Muscle of back (tissue), 13 donors: ENCODE data around the gene CMTM8. TPM values are rescaled to one million over a fixed set of nuclear protein-coding genes. Genes with fewer than 3 reads are reported as not detected.
A peak's percentile ranks its signal among the peaks of the same experiment; 100 is the strongest.
"Not testable (repeated sequence)": the region's sequence is repeated elsewhere in the genome, so short reads cannot be mapped to it uniquely, and the experiment has no call there.

Source experiments
- DNase-seq, 3 donors: peaks; one replicate each; pipeline versions ENCODE4 v3.0.0 to v3.0.0-alpha.2; 2013
- long read RNA-seq, 9 donors: transcript quantifications; one replicate each; lab custom pipeline, GENCODE V29; 2026
- polyA plus RNA-seq, 10 donors: library from polyadenylated mRNA; unstranded; fragments of 120-200 nt; gene quantifications; one replicate each; pipeline ENCODE4 v1.2.1, GENCODE V29; 2013; ENCODE audit not compliant: insufficient read length in 10 of 10

The CMTM8 gene, protein sequence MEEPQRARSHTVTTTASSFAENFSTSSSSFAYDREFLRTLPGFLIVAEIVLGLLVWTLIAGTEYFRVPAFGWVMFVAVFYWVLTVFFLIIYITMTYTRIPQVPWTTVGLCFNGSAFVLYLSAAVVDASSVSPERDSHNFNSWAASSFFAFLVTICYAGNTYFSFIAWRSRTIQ
- 1 to 10 TPM; 1.3 to 3.7 (median 2.5) TPM for polyA plus RNA-seq
- long read RNA-seq, donor 1, partial matches to known transcripts, result 0 of 1 reads
- long read RNA-seq, donor 1, other reads (novel, unspliced or antisense), result 0 of 1 reads
- long read RNA-seq, donor 2, partial matches to known transcripts, result 0 of 1 reads
- long read RNA-seq, donor 2, other reads (novel, unspliced or antisense), result 0 of 1 reads
- long read RNA-seq, donor 3, result 0 reads
- long read RNA-seq, donor 4, result 0 reads
- long read RNA-seq, donor 5, partial matches to known transcripts, result 0 of 1 reads
- long read RNA-seq, donor 5, other reads (novel, unspliced or antisense), result 0 of 1 reads
- long read RNA-seq, donor 6, partial matches to known transcripts, result 0 of 2 reads
- long read RNA-seq, donor 6, other reads (novel, unspliced or antisense), result 0 of 2 reads
- long read RNA-seq, donor 7, partial matches to known transcripts, result 0 of 1 reads
- long read RNA-seq, donor 7, other reads (novel, unspliced or antisense), result 0 of 1 reads
- long read RNA-seq, donor 8, partial matches to known transcripts, result 0 of 1 reads
- long read RNA-seq, donor 8, other reads (novel, unspliced or antisense), result 0 of 1 reads
- long read RNA-seq, donor 9, result 0 reads

DNA sequence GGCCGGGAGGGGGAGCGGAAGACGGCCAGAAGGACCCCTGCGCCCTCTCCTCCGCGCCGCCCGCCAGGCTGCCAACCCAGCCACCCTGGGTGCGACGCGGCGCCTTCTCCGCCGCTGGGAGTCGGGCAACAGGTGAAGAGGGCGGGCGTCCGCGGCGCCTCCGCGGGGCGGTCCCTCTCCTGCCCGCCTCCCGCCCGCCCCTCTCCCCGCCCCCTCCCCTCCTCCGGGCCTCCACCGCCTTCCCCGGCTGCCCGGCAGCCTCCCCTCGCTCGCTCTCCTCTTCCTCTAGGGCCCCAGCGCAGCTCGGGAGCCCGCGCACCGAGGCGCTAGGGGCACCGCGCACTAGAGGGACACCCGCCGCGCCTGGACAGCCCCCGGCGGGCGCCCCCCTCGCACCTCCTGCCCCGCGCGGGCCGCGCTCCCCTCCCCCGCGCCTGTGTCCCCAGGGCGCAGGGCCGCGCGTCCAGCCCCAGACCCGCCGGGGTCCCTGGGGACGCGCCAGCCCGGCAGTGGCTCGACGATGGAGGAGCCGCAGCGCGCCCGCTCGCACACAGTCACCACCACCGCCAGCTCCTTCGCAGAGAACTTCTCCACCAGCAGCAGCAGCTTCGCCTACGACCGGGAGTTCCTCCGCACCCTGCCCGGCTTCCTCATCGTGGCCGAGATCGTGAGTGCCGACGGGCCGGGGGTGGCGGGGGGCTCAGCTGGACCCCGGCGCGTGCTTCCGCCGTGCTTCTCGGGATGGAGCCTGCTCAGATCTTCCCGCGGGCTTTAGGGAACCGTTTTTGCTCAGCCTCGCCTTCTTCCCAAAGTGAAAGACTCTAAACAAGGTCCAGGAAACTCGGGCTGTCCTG is at the start of gene CMTM8:
Gene CMTM8, plus strand, starts transcription at position 228 of the 854 bp plus-strand sequence. Its CDS starts 293 bp downstream, at position 521.
- peak; percentile 25 to 82 (median 53) for DNase-seq

DNA sequence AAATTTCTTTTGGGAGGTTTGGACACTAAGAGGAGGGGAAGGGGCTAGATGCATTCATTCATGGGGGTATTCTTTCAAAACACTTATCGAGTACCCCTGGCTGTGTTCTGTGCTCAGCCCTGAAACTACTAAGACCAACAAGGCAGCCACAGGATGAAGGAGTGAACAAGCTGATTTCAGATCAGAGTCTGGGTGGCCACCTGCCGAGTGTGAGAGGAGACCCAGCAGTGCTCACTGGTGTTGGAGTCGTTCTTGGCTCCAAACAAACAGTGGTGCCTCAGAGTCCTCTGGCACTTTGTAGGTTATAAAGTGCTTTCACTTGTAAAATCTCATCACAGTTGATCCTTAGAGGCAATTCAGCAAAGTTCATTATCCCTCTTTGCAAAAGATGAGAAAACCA is 48.8 kb upstream of the CMTM8 start:
- DNase-seq, result no peak

DNA sequence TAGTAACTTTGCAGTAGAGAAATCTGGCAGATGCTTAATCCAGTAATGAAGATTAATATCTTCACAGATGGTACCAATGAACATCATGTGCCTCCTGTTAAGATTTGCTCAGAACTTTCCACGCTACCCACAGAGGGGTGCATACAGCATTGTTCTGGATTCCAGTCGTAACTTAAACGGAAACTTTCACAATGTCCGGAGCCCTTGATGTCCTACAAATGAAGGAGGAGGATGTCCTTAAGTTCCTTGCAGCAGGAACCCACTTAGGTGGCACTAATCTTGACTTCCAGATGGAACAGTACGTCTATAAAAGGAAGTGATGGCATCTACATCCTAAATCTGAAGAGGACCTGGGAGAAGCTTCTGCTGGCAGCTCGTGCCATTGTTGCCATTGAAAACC is 47.9 kb upstream of the CMTM8 start:
- DNase-seq, result not testable (repeated sequence)

DNA sequence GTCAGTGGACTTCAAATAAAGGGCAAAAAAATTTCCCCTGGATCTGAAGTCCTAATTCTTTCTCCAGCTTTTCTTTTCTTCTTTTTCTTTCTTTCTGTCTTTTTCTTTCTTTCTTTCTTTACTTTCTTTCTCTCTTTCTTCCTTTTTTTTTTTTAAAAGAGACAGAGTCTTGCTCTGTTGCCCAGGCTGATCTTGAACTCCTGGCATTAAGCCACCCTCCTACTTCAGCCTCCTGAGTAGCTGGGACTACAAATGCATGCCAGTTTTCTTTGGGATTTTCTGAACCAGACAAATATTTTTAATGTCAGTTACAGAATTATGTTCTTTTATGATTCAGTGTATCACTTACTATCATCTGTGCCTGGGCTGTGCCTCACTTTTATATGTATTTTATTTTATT is 45.4 kb upstream of the CMTM8 start:
- no peak for DNase-seq

DNA sequence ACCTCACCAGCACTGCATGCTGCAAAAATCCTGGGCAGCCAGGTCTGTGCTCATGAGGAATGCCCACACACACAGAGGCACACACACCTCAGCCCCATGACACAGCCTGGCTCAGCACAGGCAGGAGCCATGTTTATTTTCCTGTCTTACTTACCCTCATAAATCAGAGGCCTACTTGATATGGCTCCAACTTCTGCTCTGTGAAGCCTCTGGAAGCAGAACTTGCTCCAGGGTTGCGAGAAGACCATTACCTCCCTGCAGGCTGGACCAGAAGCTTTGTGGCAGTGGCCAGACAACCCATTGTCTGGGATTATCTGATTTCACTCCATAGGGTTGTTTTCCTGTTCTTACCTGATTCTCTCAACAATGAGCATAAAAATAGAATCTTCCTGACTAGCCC is 43.8 kb upstream of the CMTM8 start:
- DNase-seq, result no peak

DNA sequence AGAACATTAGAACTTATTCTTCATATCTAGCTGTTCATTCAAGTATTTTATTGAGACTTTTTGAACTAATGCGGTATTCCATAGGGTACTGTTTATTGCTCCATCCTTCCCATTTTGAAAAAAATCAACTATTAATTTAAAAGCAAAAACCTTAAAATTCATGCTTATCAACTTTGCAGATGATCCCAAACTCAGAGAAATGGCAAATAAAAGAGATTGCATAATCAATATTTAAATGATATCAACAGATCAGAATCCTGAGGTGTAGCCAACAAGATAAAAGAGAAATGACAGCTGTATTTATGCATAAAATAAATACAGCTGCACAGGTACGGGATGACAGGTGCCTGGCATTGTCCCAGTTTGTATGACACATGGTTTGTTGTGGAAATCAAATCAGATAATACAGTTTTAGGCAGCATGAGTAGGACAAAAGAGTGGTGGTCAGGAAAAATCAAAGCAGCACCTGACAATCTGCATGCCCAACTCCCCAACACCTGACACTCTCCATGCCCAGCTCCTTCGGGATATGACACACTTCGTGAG is 42.4 kb upstream of the CMTM8 start:
- no peak for DNase-seq

DNA sequence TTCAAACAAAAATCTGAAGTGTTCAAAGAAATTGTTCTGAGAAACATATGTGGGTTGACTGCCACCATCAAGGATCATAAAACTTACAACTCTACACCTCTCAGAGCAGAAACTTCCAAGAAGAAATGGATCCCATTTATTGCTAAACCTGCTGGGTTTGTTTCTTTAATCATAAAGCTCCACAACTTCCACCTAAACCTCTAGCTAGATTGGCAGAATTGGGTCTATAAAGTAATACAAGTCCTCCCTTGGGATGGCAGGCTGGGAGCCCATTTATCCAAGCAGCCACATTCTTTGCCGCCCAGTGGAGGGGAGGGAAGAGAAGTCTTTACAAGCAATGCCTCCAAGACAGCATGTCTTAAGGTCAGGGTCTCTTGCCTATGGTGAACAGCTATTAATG is 40.5 kb upstream of the CMTM8 start:
- no peak for DNase-seq

DNA sequence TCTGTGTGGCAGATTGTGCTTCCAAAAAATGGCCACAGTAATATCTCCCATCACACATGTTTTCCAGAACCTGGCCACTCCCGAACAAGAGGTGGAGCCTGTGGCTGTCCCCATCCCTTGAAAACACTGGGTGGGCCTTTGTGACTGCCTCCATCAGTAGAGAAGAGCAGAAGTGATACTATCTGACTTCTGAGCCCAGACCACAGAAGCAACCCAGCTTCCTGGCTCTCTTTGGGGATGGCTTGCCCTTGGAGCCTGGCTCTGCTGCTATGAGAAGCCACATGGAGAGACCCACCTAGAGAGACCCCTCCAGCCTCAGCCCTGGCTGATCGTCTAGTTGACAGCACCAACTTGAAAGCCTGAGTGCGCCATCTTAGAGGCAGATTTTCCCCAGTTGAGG is 39.8 kb upstream of the CMTM8 start:
- DNase-seq, result no peak

DNA sequence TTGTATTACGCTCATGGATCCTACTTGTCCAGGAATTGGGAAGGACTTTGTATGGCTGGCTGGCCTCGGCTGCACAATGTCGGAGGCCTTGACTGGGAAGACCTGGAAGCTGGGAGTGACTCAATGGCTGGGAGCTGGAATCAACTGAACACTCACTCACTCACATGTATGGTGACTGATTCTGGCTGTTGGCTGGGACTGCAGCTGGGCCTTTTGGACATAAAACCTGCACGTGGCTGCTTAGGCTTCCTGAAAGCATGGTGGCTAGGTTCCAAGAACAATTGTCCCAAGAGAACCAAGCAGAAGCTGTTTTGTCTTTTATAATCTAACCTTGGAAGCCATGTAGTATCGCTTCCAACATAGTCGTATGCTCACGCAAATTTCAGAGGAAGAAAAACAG is 38.0 kb upstream of the CMTM8 start:
- DNase-seq, result peak; percentile 79 to 94 (median 84)

DNA sequence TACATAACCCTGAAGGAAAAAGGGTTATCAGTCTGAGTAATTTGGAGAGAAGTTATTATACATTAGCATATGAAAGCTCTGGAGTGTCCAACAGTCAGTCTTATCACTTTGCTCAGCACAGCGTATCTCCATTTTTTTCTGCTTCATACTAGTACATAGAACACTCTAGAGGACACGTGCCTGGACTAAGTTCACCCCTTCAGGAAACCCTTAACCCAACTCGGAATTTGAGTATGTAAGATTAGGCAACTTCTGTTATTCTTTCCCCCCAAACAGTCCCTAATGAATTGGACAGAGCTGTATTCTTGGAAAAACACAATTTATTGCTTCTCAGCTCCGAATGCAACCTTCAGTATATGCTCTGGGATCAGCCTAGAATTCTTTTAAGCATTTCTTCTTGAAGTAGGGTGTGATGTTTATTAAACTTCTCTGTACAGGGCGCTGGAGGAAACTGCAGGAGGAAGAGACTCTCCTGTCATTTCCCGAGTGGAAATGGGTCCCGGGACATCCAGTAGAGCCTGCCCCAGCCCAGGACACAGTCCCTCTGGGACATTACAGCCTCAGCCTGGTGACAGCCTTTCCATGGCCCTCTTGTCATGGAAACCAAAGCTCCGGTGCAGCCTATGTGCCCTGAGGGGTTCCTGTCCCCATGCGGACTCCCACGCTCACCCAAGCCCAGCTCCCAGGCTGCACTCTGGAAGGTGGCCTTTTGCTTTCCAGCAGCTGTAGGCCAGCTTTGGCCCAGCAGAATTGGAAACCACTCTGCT is 37.3 kb upstream of the CMTM8 start:
- peak; percentile 49 to 80 (median 51) for DNase-seq

DNA sequence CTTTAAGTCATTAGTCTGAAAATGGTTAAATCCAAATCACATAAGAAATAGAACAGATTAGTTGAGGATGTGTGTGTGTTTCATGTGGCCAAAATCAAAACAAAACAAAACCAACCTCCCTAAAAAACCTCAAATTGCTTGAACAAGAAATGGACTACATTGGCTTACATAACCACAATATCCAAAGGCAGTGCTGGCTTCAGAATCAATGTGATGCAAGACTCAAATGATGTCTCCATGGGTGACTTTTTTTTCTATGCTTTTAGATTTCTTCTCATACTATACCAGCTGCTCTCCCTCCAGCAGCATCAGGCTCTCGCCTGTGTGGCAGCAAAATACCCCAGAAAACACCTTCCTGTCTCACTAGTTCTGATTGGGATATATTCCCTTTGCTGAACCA is 36.0 kb upstream of the CMTM8 start:
- no peak for DNase-seq

DNA sequence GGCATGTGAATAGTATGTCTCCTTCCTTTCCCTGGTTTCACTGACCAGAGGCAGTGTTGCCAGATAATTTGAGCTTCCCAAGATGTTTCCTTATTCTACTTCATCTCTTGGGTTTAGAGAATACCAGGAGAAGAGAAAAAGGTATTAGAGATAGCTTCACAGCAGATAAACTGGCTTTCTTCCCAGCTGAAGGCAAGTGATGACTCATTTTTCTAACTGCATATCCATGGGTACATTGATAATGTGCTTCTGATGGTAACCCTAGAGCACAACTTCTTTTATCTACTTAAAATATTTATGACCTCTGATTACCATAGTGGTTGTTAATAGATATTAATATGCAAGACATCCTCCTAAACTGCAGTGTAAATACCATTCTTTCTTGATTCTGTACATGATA is 34.6 kb upstream of the CMTM8 start:
- no peak for DNase-seq

DNA sequence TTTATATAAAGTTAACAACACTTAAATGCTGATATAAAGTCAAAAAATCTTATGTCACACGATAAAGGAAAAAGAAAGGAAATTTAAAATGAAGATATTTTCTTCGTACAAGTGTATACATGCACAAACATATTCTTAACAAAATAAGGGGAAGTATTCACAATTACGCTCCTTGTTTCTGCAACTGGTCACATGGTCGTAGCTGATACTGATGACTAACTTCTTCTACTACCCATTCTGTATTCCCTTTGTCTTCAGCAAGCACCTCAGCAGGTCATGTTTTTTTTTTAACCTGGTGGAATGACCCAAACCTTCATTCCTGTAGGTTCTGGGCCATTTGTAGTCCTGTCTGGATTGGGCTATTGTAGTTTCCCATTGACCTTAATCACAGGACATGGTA is 30.0 kb upstream of the CMTM8 start:
- DNase-seq, result no peak

DNA sequence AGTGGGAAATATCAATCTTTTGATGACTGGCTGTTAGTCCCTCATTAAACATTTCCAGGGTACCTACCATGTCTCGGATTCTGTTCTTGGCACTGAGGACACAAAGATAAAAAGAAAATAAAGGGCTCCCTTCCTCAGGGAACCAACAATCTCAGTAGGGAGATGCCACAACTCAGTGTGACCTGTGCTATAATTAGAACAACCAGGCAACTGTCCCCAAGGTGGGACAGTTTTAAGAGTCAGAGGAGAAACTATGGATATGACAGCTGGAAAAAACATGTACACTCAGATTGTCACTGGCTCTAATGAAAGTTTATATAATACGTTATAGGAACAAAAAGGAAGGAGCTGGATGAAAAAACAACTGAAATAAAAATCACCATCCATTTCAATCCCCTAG is 23.3 kb upstream of the CMTM8 start:
- no peak for DNase-seq

DNA sequence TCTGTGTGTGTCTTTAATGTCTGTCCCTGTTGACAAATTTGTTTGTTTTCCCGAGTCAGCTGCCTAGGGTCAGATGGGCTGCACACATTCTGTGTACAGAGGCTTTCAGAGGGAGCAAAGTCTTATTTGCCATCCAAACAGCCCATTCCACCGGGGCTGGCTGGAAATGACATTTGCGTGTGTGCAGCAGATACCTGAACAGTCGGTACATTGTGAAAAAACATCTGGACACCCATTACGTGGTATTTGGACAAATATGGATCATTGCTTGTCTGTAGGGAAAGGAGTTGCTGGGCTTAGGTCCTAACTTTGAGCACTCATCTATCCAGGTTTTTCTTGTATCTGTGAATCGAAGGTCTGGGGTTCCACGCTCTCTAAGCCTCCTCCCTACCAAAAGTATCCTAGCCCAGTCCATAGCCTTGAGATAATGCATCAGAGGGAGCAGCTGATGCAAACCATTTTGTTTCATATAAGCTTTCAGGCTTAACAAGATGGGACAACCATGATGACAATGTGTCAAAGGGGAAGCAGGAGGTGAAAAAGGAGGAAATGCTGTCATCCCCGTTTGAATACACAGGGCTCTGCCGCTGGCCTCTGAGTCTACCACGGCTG is 22.2 kb upstream of the CMTM8 start:
- DNase-seq, result no peak

DNA sequence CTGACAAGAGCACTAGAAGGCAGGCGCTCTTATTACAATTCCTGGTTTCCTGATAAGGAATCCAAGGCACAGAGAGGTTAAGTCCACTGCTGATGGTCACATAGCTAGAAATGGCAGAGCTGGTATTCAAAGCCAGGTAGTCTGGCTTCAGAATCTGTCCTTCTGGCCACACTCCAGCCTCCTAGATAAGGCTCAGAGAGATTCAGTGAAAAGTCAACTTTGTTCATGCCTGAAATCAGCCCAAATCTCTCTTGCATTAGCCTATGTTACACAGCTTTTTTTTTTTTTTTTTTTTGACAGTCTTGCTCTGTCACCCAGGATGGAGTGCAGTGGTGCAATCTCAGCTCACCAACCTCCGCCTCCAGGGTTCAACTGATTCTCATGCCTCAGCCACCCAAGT is 21.1 kb upstream of the CMTM8 start:
- DNase-seq, result no peak

DNA sequence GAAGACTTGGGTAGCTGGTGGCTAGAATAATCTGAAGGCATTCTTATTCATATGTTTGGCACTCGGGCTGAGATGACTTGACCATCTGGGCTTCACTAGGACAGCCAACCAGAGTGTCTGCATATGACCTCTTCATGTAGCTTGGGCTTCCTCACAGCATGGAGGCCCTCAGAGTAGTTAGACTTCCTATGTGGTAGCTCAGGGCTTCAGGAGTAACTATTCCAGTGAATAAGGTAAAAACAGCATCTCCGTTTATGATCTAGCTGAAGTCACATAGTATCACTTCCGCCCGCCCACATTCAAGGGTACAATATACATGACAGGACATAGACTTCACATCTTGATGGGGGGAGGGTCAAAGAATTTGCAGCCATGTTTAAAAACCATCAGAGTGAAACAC is 18.9 kb upstream of the CMTM8 start:
- DNase-seq, result no peak

DNA sequence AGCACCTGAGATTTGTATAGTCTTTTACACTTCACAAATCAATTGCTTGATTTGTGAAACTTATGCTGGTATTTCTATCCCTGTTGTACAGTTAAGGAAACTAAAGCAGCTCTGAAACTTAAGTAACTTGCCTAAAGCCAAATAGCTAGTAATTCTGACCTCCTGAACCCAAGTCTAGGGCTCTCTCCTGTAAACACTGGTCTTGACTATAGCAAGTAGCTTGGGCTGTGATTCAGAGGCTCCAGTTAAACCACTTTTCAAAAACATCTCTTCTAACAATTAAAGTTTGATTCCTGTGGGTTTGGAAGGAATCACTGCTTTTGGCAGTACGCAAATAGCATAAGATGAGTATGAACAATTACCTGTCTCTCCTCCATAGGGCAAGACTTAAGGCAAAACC is 18.5 kb upstream of the CMTM8 start:
- no peak for DNase-seq

DNA sequence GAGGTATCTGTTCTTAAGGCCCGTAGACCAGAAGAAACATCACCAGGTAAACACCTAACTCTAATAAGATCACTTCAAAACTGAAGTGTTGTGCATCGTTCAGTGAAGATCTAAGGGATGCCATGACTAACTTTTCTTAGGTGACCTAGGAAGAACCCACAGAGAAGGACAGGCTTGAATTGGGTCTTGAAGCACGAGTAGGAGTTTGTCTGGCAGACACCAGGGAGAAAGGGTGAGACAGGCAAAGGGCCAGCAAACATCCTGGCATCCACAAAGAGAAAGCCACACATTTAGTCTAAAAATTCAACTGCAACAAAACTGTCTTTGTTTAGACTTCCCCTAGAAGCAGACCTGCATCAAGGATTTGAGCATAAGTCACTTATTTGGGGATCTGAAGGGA is 15.5 kb upstream of the CMTM8 start:
- DNase-seq, result no peak

DNA sequence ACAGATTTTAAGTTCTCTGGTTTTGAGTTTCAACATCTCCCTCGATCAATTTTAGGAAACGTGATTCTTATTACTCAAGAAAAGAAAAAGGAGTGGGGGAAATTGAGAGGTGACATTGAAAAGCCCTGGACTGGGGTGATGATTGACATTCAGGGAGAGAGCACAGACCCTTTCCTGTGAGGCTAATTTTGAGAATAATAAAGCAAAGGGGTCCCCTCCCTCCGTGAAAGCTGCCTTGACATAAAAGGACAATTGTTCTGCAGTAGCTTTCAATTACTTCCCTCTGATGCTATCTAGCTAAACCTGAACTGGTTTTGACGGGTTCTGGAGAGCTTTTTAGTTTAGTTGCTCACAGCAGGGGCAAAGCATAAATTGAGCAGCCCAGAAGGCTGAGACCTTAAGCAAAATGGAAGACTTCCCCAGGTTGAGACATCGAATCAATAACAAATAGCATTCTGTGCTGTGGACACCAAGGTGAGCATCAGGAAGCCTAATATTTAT is 14.4 kb upstream of the CMTM8 start:
- no peak for DNase-seq
